Measurements from ENCODE around the gene TREML1. TPM values are rescaled to one million over a fixed set of nuclear protein-coding genes. Genes with fewer than 3 reads are reported as not detected.

The TREML1 gene
- total and polyA plus RNA-seq, 2 donors (not counting 1 experiment from before 2014, with no cell fraction given), result not detected

DNA sequence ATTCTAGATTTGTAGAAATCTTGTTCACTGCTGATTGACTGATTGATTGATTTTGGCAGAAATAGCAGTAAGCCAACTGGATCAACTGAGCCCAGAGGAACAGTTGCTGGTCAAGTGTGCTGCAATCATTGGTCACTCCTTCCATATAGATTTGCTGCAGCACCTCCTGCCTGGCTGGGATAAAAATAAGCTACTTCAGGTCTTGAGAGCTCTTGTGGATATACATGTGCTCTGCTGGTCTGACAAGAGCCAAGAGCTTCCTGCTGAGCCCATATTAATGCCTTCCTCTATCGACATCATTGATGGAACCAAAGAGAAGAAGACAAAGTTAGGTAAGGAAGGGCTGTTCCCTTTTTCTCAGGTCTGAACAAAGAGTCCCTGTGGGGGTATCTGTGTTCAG lies 31.2 kb downstream of the TREML1 start:
- Histone ChIP-seq H3K27me3 (ENCODE audit: control insufficient read depth, insufficient read depth, low read length) (no peaks in the 10 kb centered on the region), H3K9me3 (ENCODE audit: control insufficient read depth, insufficient read depth, low read depth, low read length) (no peaks in the 10 kb centered on the region), H3K4me1 (ENCODE audit: control insufficient read depth, extremely low read depth, insufficient read depth, low read length) (no peaks in the 10 kb centered on the region), H3K79me2 (ENCODE audit: control insufficient read depth, insufficient read depth, low read length) (no peaks in the 10 kb centered on the region), H4K20me1 (ENCODE audit: control insufficient read depth, extremely low read depth, insufficient read depth, low read length) (no peaks in the 10 kb centered on the region), H3K4me3 (replicated peaks in 1 of 4; ENCODE audit: control extremely low read depth in 1 of 4, insufficient read depth in 1 of 4, low read depth in 3 of 4, low read length in 4 of 4) (no peak overlapping the region), H3K4me2 (ENCODE audit: extremely low read depth, insufficient read depth, low read length) (no peak overlapping the region), H3K36me3 (ENCODE audit: control insufficient read depth, insufficient read depth, low read length) (no peaks in the 10 kb centered on the region), H3K27ac (ENCODE audit: insufficient read depth, low read length) (no peak overlapping the region), H2AFZ (ENCODE audit: low read length) (no peak overlapping the region), H3K9ac (ENCODE audit: insufficient read depth, low read length) (no peak overlapping the region)
- DNase-seq (ENCODE audit: low read depth in 2 of 2), result no peak
- TF ChIP-seq EZH2 (IDR thresholded peaks at IDR 0.05; ENCODE audit: low read length, missing control alignments), result no peak
- TF ChIP-seq, protein P1, sequence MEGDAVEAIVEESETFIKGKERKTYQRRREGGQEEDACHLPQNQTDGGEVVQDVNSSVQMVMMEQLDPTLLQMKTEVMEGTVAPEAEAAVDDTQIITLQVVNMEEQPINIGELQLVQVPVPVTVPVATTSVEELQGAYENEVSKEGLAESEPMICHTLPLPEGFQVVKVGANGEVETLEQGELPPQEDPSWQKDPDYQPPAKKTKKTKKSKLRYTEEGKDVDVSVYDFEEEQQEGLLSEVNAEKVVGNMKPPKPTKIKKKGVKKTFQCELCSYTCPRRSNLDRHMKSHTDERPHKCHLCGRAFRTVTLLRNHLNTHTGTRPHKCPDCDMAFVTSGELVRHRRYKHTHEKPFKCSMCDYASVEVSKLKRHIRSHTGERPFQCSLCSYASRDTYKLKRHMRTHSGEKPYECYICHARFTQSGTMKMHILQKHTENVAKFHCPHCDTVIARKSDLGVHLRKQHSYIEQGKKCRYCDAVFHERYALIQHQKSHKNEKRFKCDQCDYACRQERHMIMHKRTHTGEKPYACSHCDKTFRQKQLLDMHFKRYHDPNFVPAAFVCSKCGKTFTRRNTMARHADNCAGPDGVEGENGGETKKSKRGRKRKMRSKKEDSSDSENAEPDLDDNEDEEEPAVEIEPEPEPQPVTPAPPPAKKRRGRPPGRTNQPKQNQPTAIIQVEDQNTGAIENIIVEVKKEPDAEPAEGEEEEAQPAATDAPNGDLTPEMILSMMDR (conservative IDR thresholded peaks at IDR 0.05 in 1 of 2, IDR thresholded peaks at IDR 0.05 in 1 of 2; ENCODE audit: low read depth in 1 of 2, low read length in 2 of 2), result no peak

DNA sequence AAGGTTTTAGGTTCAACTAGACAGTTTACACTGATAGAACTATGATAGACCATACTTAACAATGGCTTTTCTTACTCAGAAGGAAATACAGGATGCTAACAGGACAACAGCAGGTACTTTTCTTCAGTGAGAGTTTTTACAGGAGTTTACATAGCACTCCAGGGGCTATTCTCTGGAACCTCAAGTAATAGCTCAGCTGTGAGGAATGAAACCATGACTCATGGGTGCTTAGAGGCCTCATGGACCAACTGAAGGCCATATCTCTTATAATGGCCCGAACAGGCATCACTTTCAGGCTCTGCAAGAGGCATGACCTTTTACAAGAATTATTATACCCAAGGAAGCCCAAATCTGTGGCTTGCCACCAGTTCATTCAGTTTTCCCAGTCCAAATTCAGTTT lies 31.8 kb downstream of the TREML1 start:
- Histone ChIP-seq H3K36me3 (ENCODE audit: control insufficient read depth, insufficient read depth, low read length) (no peaks in the 10 kb centered on the region), H3K4me3 (replicated peaks in 1 of 4; ENCODE audit: control extremely low read depth in 1 of 4, insufficient read depth in 1 of 4, low read depth in 3 of 4, low read length in 4 of 4) (no peak overlapping the region), H3K27me3 (ENCODE audit: control insufficient read depth, insufficient read depth, low read length) (no peaks in the 10 kb centered on the region), H4K20me1 (ENCODE audit: control insufficient read depth, extremely low read depth, insufficient read depth, low read length) (no peaks in the 10 kb centered on the region), H3K4me2 (ENCODE audit: extremely low read depth, insufficient read depth, low read length) (no peak overlapping the region), H3K9ac (ENCODE audit: insufficient read depth, low read length) (no peak overlapping the region), H3K9me3 (ENCODE audit: control insufficient read depth, insufficient read depth, low read depth, low read length) (no peaks in the 10 kb centered on the region), H3K27ac (ENCODE audit: insufficient read depth, low read length) (no peak overlapping the region), H2AFZ (ENCODE audit: low read length) (no peak overlapping the region), H3K79me2 (ENCODE audit: control insufficient read depth, insufficient read depth, low read length) (no peaks in the 10 kb centered on the region), H3K4me1 (ENCODE audit: control insufficient read depth, extremely low read depth, insufficient read depth, low read length) (no peaks in the 10 kb centered on the region)
- TF ChIP-seq, protein P1 (conservative IDR thresholded peaks at IDR 0.05 in 1 of 2, IDR thresholded peaks at IDR 0.05 in 1 of 2; ENCODE audit: low read depth in 1 of 2, low read length in 2 of 2), result no peak
- no peak for TF ChIP-seq EZH2 (IDR thresholded peaks at IDR 0.05; ENCODE audit: low read length, missing control alignments)
- DNase-seq (ENCODE audit: low read depth in 2 of 2), result peak in 1 of 2 donors; percentile 23

DNA sequence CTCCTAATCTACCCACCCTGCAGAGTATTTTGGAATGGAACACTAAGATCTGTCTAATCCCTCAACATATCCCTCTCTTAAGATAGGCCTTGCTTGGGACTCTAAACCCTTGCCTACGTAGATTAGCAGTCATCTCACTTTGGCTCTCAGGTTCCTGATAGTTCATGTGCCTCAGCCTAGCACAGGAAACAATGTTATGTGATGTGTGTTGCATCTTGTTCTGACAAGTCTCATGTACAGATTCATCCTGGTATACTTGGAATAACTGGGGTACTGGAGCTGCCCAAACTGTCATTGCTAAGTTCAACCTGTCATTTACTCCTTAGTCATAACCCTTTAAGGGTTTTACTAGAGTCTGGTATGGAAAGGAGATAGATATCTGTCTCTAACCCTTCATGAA lies 34.1 kb downstream of the TREML1 start:
- no peaks in the 10 kb centered on the region for H3K27me3 ChIP-seq (ENCODE audit: control insufficient read depth, insufficient read depth, low read length)
- H3K4me2 ChIP-seq (ENCODE audit: extremely low read depth, insufficient read depth, low read length), result no peak overlapping the region
- H2AFZ ChIP-seq (ENCODE audit: low read length), result no peak overlapping the region
- H3K79me2 ChIP-seq (ENCODE audit: control insufficient read depth, insufficient read depth, low read length), result no peaks in the 10 kb centered on the region
- TF ChIP-seq, protein P1 (conservative IDR thresholded peaks at IDR 0.05 in 1 of 2, IDR thresholded peaks at IDR 0.05 in 1 of 2; ENCODE audit: low read depth in 1 of 2, low read length in 2 of 2), result no peak
- TF ChIP-seq EZH2 (IDR thresholded peaks at IDR 0.05; ENCODE audit: low read length, missing control alignments), result no peak
- no peaks in the 10 kb centered on the region for H4K20me1 ChIP-seq (ENCODE audit: control insufficient read depth, extremely low read depth, insufficient read depth, low read length)
- H3K4me3 ChIP-seq (replicated peaks in 1 of 4; ENCODE audit: control extremely low read depth in 1 of 4, insufficient read depth in 1 of 4, low read depth in 3 of 4, low read length in 4 of 4), result no peak overlapping the region
- no peak overlapping the region for H3K9ac ChIP-seq (ENCODE audit: insufficient read depth, low read length)
- H3K4me1 ChIP-seq (ENCODE audit: control insufficient read depth, extremely low read depth, insufficient read depth, low read length), result no peaks in the 10 kb centered on the region
- H3K36me3 ChIP-seq (ENCODE audit: control insufficient read depth, insufficient read depth, low read length), result no peaks in the 10 kb centered on the region
- no peak overlapping the region for H3K27ac ChIP-seq (ENCODE audit: insufficient read depth, low read length)
- H3K9me3 ChIP-seq (ENCODE audit: control insufficient read depth, insufficient read depth, low read depth, low read length), result no peaks in the 10 kb centered on the region
- DNase-seq (ENCODE audit: low read depth in 2 of 2), result no peak
